HG02852 (cell line): ENCODE results near the gene RNF220.

Source experiments
- ATAC-seq: cut with Tn5 transposase; IDR thresholded peaks from one replicate; pipeline ENCODE4 v1.9.1; 2021; ENCODE audit warnings: mild to moderate bottlenecking, moderate library complexity; ENCODE audit not compliant: unreplicated experiment

RNF220 gene

GRCh38 chr1:44405031-44405797 is at the start of gene RNF220:
RNF220 (plus strand) TSS chr1:44405255.
- ATAC-seq, result no peak

GRCh38 chr1:44355582-44356305 is 49.3 kb upstream of the RNF220 start:
- no peak for ATAC-seq

GRCh38 chr1:44357710-44358109 is 47.3 kb upstream of the RNF220 start:
- no peak for ATAC-seq

DNA sequence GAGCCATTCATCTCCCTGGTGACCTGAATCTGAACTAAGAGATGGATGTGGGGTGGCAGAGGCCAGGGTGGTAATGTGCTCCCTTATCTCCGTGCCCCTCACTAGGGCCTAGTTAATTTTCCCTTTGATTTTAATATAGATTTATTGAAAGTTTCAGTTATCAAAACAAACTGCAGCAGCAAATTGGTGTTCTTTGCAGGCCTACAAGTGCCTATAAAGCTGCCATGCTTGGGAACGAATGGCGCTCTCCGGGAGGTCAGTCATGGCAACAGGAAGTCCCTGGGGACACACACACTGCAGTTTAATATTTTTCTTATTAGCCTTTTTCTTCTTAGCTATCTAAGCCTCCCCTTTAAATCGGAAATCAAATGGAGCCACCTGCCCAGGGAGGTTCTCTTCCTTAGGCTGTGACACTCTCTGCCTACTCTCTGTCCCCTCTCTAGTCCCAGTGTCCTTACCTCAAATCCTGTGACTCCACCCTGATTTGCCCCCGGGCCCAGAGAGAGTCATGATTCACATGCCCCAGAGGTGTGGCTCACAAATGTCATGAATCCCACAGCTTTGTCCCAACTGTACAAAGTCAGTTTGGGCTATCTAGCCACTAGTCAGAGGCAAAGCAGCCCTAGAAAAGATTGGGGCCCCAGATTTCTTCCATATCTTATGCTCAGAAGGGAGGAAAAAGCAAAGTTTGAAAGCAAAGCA is 45.7 kb upstream of the RNF220 start:
- no peak for ATAC-seq

DNA sequence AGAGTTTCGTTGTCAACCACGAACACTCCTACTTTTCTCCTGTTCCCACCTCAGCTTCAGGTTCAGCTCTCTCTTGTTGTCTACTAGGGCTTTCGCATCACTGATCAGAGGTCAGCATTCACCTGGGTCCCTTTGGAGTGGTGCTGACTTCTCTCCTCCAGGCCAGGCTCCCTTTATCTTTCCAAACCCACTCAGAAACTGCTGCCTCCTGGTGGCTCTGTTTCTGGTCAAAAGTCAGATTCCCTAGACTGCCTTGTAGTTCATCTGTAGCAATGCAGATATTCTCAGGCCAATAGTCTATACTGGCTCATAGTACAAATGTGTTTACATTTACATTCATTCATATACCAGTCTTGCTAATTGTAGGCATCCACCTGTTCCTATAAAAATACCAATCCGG is 43.6 kb upstream of the RNF220 start:
- ATAC-seq, result no peak

- no peak for ATAC-seq
These were observed 38.6 kb upstream of the RNF220 start for GRCh38 chr1:44366371-44366975.

- ATAC-seq, result no peak
These were observed 37.1 kb upstream of the RNF220 start for GRCh38 chr1:44367944-44368343.

DNA sequence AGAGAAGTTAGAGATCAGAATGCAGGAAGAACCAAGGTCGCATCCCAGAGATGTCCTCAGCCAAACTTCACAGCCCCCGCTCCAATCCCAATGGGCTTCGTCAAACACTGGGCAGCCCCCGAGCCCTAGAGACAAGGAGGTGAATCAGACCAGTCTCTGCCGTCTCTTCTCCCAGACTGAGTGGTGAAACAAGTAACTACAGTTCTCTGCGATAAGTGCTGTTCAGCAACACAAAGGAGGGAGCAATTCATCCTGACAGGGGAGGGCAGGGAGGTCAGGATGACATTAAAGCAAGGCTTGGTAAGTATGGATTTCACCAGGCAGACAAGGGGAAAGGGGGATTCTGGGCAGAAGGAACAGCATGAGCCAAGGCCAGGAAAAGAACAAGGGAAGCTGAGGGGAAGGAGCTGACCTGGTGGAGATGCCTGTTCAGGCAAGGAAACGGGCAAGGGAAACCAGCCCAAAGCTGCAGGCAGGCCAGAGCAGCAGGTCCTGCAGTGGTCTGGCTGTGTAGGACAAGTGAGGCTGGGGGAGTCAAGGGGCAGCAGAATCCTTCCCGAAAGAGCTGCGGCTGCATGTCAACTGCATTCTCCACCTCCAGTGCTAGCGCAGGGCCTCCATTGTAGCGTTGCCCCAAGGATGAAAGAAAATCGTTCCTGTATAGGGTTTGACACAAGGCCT is 36.4 kb upstream of the RNF220 start:
- ATAC-seq, result no peak

- no peak for ATAC-seq
These were observed 33.8 kb upstream of the RNF220 start for GRCh38 chr1:44371206-44371605.

DNA sequence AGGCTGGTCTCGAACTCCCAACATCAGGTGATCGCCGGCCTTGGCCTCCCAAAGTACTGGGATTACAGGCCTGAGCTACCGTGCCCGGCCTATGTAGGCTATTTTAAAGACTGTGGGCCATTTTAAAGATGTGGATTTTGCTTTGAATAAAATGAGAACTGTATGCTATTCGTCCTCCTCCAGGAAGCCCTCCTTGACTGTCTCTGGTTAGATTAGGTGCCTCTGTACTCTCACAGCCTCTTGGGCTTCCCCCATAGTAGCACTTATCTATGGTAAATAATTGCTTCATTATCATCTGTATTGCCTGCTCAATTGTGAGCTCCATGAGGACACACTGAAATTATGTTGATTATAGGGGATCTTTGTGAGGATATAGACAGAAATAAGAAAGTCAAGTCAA is 29.5 kb upstream of the RNF220 start:
- ATAC-seq, result no peak

- ATAC-seq, result no peak
These were observed 26.9 kb upstream of the RNF220 start for GRCh38 chr1:44377925-44378784.

GRCh38 chr1:44380666-44381177 is 24.3 kb upstream of the RNF220 start:
- no peak for ATAC-seq

DNA sequence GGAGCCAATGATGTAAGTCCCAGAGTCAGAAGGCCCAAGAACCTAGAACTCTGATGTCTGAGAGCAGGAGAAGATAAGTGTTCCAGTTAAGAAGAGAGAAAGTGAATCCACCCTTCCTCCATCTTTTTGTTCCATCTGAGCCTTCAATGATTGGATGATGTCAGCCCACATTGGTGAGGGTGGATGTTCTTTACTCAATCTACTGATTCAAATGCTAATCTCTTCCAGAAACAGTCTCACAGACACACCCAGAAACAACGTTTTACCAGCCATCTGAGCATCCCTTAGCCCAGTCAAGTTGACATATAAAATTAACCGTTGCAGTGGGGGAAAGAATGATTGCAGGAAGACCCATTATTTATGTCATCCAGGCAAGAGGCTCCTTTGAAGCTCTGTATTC is 16.5 kb upstream of the RNF220 start:
- no peak for ATAC-seq

GRCh38 chr1:44389437-44389836 is 15.6 kb upstream of the RNF220 start:
- no peak for ATAC-seq

DNA sequence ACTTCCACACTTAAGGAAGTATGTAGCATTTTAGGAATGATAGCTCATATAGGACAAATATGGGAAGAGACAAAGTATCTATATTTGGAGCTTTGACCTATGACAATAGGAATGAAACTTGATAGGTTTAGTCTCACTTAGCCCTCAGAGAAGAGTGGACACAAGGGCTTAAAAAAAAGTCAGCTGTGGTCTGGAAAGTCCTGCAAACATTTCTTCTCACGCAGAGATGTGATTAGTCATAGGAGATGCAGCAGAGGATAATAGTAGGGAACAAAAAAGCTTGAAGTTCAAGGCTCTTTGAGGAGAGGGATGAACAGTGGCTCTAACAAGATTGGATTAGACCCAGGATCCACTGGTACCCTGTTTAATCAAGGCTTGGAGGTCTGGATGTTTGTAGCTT is 14.8 kb upstream of the RNF220 start:
- ATAC-seq, result no peak

GRCh38 chr1:44401256-44402228 is 3.5 kb upstream of the RNF220 start:
- ATAC-seq, result no peak

DNA sequence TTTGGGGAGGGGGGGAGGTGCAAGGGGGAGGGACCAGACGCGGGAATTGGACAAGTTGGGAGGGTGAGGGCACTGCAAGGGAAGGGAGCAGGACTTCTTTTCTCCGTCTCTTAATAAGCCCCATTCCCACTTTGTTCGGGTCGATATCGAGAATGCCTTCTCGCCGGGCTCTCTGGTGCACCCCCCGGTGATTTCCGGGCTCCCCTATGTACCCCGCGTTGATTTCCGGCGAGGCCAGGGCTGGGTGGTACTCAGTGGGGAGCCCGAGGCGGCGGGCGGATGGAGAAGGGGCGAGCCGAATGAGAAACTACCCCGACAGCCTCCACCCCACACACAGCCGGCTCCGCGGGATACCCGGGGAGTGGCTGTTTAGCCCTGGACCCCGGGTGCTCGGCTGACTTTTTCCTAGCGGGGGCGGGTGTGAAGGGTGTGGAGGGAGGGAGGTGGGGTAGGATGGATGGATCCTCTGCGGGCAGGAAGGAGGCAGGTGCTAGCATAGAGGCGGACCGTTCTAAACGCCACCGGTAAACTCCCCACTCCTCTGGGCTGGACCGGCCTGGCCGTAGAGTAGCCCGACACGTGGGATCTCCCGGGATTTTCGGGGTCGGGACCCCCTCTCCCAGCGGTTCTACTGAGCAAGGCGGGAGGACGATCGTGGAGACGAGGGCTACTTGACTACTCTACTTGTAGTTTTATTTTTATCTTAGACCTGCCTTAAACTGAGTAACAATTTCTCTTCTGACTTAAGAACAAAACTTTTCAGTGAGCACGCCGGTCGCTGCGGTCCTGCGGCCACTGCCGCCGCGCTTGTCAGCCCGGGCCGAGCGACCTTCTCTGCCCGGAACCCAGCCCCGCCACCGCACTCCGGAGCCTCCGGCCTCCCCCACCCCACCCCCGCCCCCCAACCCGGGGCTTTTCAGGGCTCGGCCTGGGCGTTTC is 1.0 kb downstream of the RNF220 start:
- no peak for ATAC-seq
